ENCODE measurements around the gene ABCD4. TPM values are rescaled to one million over a fixed set of nuclear protein-coding genes. Genes with fewer than 3 reads are reported as not detected.

ABCD4 gene
- polyA plus RNA-seq, 2 of the 4 experiments (the other 2 are of a cell fraction): 13.9 to 35.8 TPM

GRCh38 chr14:74263921-74264320 is 38.8 kb downstream of the ABCD4 start:
- TF ChIP-seq MYC (IDR thresholded peaks at IDR 0.05; ENCODE audit: borderline replicate concordance, low read length) (no peak), RARB (CRISPR knock-in tag; IDR thresholded peaks at IDR 0.05) (no peak), BCL3 (IDR thresholded peaks at IDR 0.05) (no peak), USF2 (IDR thresholded peaks at IDR 0.05) (no peak), HOXB5 (CRISPR knock-in tag; IDR thresholded peaks at IDR 0.05) (no peak), SMC3 (IDR thresholded peaks at IDR 0.05) (no peak), ZSCAN20 (CRISPR knock-in tag; IDR thresholded peaks at IDR 0.05) (no peak), REST (IDR thresholded peaks at IDR 0.05) (no peak), CTCF (IDR thresholded peaks at IDR 0.05) (no peak), POLR2A (IDR thresholded peaks at IDR 0.05; ENCODE audit: low read length) (no peak), MAFK (IDR thresholded peaks at IDR 0.05; ENCODE audit: partially characterized antibody) (no peak), EHMT2 (IDR thresholded peaks at IDR 0.05; ENCODE audit: low read depth) (no peak), PBX3 (IDR thresholded peaks at IDR 0.05) (no peak), JUNB (IDR thresholded peaks at IDR 0.05) (no peak), ZC3H11A (IDR thresholded peaks at IDR 0.05) (no peak)
- CTCF ChIA-PET: interaction anchor here (0.6 to 2.0 kb wide), 4 partner anchors 12 to 64 kb away, joined by 3 to 11 read pairs (median 4); no protein-coding TSS in a partner anchor
- no peak for ATAC-seq
- Histone ChIP-seq H3K4me1 (no peaks in the 10 kb centered on the region), H3K4me3 (no peak overlapping the region), H3K27ac (no peak overlapping the region), H3K9me3 (no peaks in the 10 kb centered on the region), H3K4me2 (no peak overlapping the region)
- no peak for DNase-seq (ENCODE audit: low read depth in 1 of 2, low spot score in 1 of 2)
- no peak for FAIRE-seq
- POLR2A ChIA-PET: no interaction called here
- 68% methylated on average over 5 of the region's 5 CpGs for WGBS (ENCODE audit: missing lambda C conversion rate)

- H3K4me1 ChIP-seq: no peaks in the 10 kb centered on the region
- H3K4me2 ChIP-seq: no peak overlapping the region
- DNase-seq (ENCODE audit: low read depth in 1 of 2, low spot score in 1 of 2) (no peak), FAIRE-seq (no peak), ATAC-seq (no peak)
- H3K9me3 ChIP-seq: no peaks in the 10 kb centered on the region
- H3K4me3 ChIP-seq: no peak overlapping the region
- WGBS (ENCODE audit: missing lambda C conversion rate): 75% methylated on average over 9 of the region's 9 CpGs
- CTCF ChIA-PET: interaction anchor here (0.6 to 2.0 kb wide), 5 partner anchors 11 to 144 kb away, joined by 3 to 11 read pairs (median 3); no protein-coding TSS in a partner anchor
- POLR2A ChIA-PET: no interaction called here
- no peak overlapping the region for H3K27ac ChIP-seq
- peak; percentile 44; the same call in 1 of the 2 replicates for TF ChIP-seq REST (IDR thresholded peaks at IDR 0.05)
- TF ChIP-seq BHLHE40 (IDR thresholded peaks at IDR 0.05; ENCODE audit: low read depth, low read length): no peak
Measured at GRCh38 chr14:74263181-74263580, 39.6 kb downstream of the ABCD4 start.
